Limb (tissue), 2 donors: Measurements from ENCODE around the gene PPA1.
A peak's percentile ranks its signal among the peaks of the same experiment; 100 is the strongest.
"Not testable (repeated sequence)": the region's sequence is repeated elsewhere in the genome, so short reads cannot be mapped to it uniquely, and the experiment has no call there.

Experiments
- DNase-seq, 2 donors: peaks; one replicate each; pipeline ENCODE4 v3.0.0-alpha.2; 2016; ENCODE audit errors: extremely low spot score in 2 of 2

The PPA1 gene

GRCh38 chr10:70255329-70256299 is 22.4 kb upstream of the PPA1 start:
- DNase-seq: peak in 1 of 2 donors; percentile 58

- DNase-seq: no peak
These were observed 21.6 kb upstream of the PPA1 start for GRCh38 chr10:70254778-70255328.

- DNase-seq: no peak
These were observed 20.9 kb upstream of the PPA1 start for GRCh38 chr10:70253878-70254765.

GRCh38 chr10:70250961-70251680 is 17.9 kb upstream of the PPA1 start:
- no peak for DNase-seq

- no peak for DNase-seq
These were observed 14.1 kb upstream of the PPA1 start for GRCh38 chr10:70247360-70247759.

GRCh38 chr10:70241081-70241480 is 7.9 kb upstream of the PPA1 start:
- DNase-seq: no peak

GRCh38 chr10:70239986-70240385 is 6.8 kb upstream of the PPA1 start:
- not testable (repeated sequence) for DNase-seq

GRCh38 chr10:70239077-70239976 is 6.1 kb upstream of the PPA1 start:
- DNase-seq: not testable (repeated sequence)

- not testable (repeated sequence) for DNase-seq
These were observed 4.8 kb upstream of the PPA1 start for GRCh38 chr10:70237958-70238536.

- DNase-seq: peak in 1 of 2 donors; percentile 10
These were observed 1.6 kb upstream of the PPA1 start for GRCh38 chr10:70234668-70235447.

GRCh38 chr10:70233939-70234300 is 691 bp upstream of the PPA1 start:
- no peak for DNase-seq

GRCh38 chr10:70232859-70233108 is 445 bp downstream of the PPA1 start:
- no peak for DNase-seq

GRCh38 chr10:70232155-70232858 is 922 bp downstream of the PPA1 start:
- peak in 1 of 2 donors; percentile 53 for DNase-seq

GRCh38 chr10:70228491-70228890 is 4.7 kb downstream of the PPA1 start:
- no peak for DNase-seq

GRCh38 chr10:70227548-70228320 is 5.5 kb downstream of the PPA1 start:
- DNase-seq: no peak

- DNase-seq: no peak
These were observed 9.5 kb downstream of the PPA1 start for GRCh38 chr10:70223728-70224127.

- DNase-seq: not testable (repeated sequence)
These were observed 10.3 kb downstream of the PPA1 start for GRCh38 chr10:70222811-70223447.
